GM12878 (cell line): ENCODE data around the gene S1PR1. TPM values are rescaled to one million over a fixed set of nuclear protein-coding genes. Genes with fewer than 3 reads are reported as not detected.
"Not testable (repeated sequence)": the region's sequence is repeated elsewhere in the genome, so short reads cannot be mapped to it uniquely, and the experiment has no call there.

Source experiments
- ATAC-seq: fragments of 200-7000 bp; cut with Tn5 transposase; 3 replicates; pipeline ENCODE4 v1.9.1; 2020; ENCODE audit warnings: mild to moderate bottlenecking, moderate library complexity
- BruUV-seq: library from RNA; stranded (reverse); fragments of 400-500 nt; replicated peaks from 2 replicates; lab custom pipeline; 2021; lab: Mats Ljungman, UMichigan
- CTCF ChIA-PET: fragments of 300-600 bp; sonication (Branson Sonifier 250); formaldehyde crosslinking; extraction: SDS; loops from one replicate; lab custom pipeline; 2021; ENCODE audit warnings: inconsistent platforms; lab: Yijun Ruan, JAX
- POLR2A ChIA-PET: fragments of 350-600 bp; formaldehyde crosslinking; extraction: SDS; loops from one replicate; lab custom pipeline; 2021; ENCODE audit warnings: inconsistent platforms; lab: Charles Lee
- RAD21 ChIA-PET: fragments of 300-600 bp; sonication (Branson Sonifier 250); formaldehyde crosslinking; loops from one replicate; lab custom pipeline; 2023; ENCODE audit warnings: antibody characterized with exemption; ENCODE audit not compliant: unreplicated experiment; lab: Charles Lee
- SMC1A ChIA-PET: fragments of 300-600 bp; sonication (Branson Sonifier 250); formaldehyde crosslinking; loops from one replicate; lab custom pipeline; 2023; ENCODE audit not compliant: unreplicated experiment, uncharacterized antibody; lab: Charles Lee
- DNase-seq: peaks from one replicate; pipeline ENCODE4 v3.0.0-alpha.2; 2011; ENCODE audit warnings: low read depth, low spot score
- FAIRE-seq: peaks from 3 replicates; lab custom pipeline; 2011; peaks lifted over from hg19 to GRCh38; lab: Jason Lieb, UNC
- H2AFZ ChIP-seq: 2 replicates; pipeline ENCODE4 v1.6.0; 2011; ENCODE audit warnings: low read depth, low read length, control low read depth; ENCODE audit not compliant: control insufficient read depth
- H3K27ac ChIP-seq: 2 replicates; pipeline ENCODE4 v1.5.1; 2011; ENCODE audit warnings: control low read depth; ENCODE audit not compliant: control insufficient read depth, insufficient read depth
- H3K27me3 ChIP-seq, 2 experiments: replicated peaks in 1 of 2; 2 replicates each; pipeline versions ENCODE4 v1.6.0 to v1.6.1; 2011; ENCODE audit warnings: low read length in 1 of 2; ENCODE audit not compliant: control insufficient read depth in 2 of 2, insufficient read depth in 2 of 2
- H3K36me3 ChIP-seq, 2 experiments: 2 replicates each; pipeline ENCODE4 v1.5.1; 2011; ENCODE audit warnings: low read length in 1 of 2; ENCODE audit not compliant: control insufficient read depth in 2 of 2, insufficient read depth in 2 of 2
- H3K4me1 ChIP-seq: 2 replicates; pipeline ENCODE4 v1.6.1; 2011; ENCODE audit warnings: mild to moderate bottlenecking, low read length, moderate library complexity, mixed read lengths; ENCODE audit not compliant: control insufficient read depth, insufficient read depth
- H3K4me2 ChIP-seq: 2 replicates; pipeline ENCODE4 v1.6.0; 2011; ENCODE audit warnings: control low read depth; ENCODE audit not compliant: control insufficient read depth, insufficient read depth
- H3K4me3 ChIP-seq: fragments of 200-600 bp; sonication (generic); 2 replicates; pipeline ENCODE4 v1.5.1; 2016
- H3K79me2 ChIP-seq: 2 replicates; pipeline ENCODE4 v1.6.0; 2011; ENCODE audit warnings: low read length; ENCODE audit not compliant: control insufficient read depth, insufficient read depth
- H3K9ac ChIP-seq: 2 replicates; pipeline ENCODE4 v1.8.0; 2011; ENCODE audit warnings: low read length, control low read depth, mixed read lengths; ENCODE audit not compliant: control insufficient read depth, insufficient read depth
- H3K9me3 ChIP-seq: replicated peaks from 3 replicates; pipeline ENCODE4 v1.5.1; 2011; ENCODE audit warnings: mild to moderate bottlenecking, low read length; ENCODE audit not compliant: control insufficient read depth, insufficient read depth
- H4K20me1 ChIP-seq: 2 replicates; pipeline ENCODE4 v1.6.0; 2011; ENCODE audit not compliant: control insufficient read depth, insufficient read depth
- JUNB ChIP-seq: IDR thresholded peaks from 2 replicates; pipeline ENCODE4 v1.6.1; 2016; ENCODE audit warnings: antibody characterized with exemption, mild to moderate bottlenecking
- WGBS: methylation state at CpG from one replicate; pipeline ENCODE4 v1.1.6; 2016; ENCODE audit warnings: low lambda C conversion rate; ENCODE audit not compliant: insufficient replicate concordance, insufficient coverage; ENCODE audit errors: missing lambda C conversion rate; 5-methylcytosine and 5-hydroxymethylcytosine counted together
- in situ Hi-C: fragments of 300-500 bp; cut with MboI; formaldehyde crosslinking; loops from 9 replicates; pipeline ENCODE4 v1.14.3; 2018; ENCODE audit warnings: mixed read lengths
- intact Hi-C: fragments of 100-400 bp; cut with micrococcal nuclease; formaldehyde crosslinking; loops from one replicate; pipeline ENCODE4 v1.14.2; 2022; ENCODE audit not compliant: unreplicated experiment
- polyA plus RNA-seq, 11 experiments: library from polyadenylated mRNA; depleted of rRNA in 4 of 11; unstranded in 6 of 11; stranded (reverse) in 5 of 11; fragments of >200 nt; fragmentation: Nextera tagmentation in 4 of 11; fragmentation: Illumina TruSeq in 1 of 11; extraction: Ambion mirVana in 4 of 11; extraction: Trizol in 1 of 11; gene quantifications; 1 replicate in 1 of 11; 2 replicates in 10 of 11; pipeline versions ENCODE4 v1.2.1 to v1.2.3, GENCODE V29; 2011 to 2016; ENCODE audit warnings: inconsistent platforms in 2 of 11, missing spikeins in 2 of 11, low read depth in 1 of 11
- total RNA-seq, 4 experiments: library from RNA; depleted of rRNA in 3 of 4; stranded (reverse); fragments of >200 nt in 3 of 4; fragmentation: Illumina TruSeq in 1 of 4; extraction: Trizol in 1 of 4; gene quantifications; 2 replicates each; pipeline versions ENCODE4 v1.2.1 to v1.2.3, GENCODE V29; 2013 to 2021

The S1PR1 gene
- total and polyA plus RNA-seq, 10 of the 15 experiments (the other 5 are each of a cell fraction or from before 2014, with no cell fraction given): 3.8 to 59.4 (median 30.7) TPM

- ChIA-PET CTCF (interaction anchor here (2.1 kb wide), 1 partner anchor 32 kb away, joined by 12 read pairs; no protein-coding TSS in a partner anchor), SMC1A (interaction anchor here (0.7 kb wide), 1 partner anchor 82 kb away, joined by 3 read pairs; no protein-coding TSS in a partner anchor)
- BruUV-seq, DNase-seq, FAIRE-seq, H3K9me3 ChIP-seq, H2AFZ ChIP-seq, H4K20me1 ChIP-seq, H3K9ac ChIP-seq, in situ Hi-C loops, H3K27ac ChIP-seq, POLR2A ChIA-PET, H3K4me3 ChIP-seq, intact Hi-C loops, RAD21 ChIA-PET, H3K79me2 ChIP-seq, H3K36me3 ChIP-seq, H3K4me1 ChIP-seq, H3K27me3 ChIP-seq: not testable (repeated sequence)
- H3K4me2 ChIP-seq: peak overlapping the region; percentile 22; the same call in 1 of the 2 replicates
- TF ChIP-seq JUNB: peak; percentile 34
- peak; percentile 74 for ATAC-seq
- 1% methylated on average over 4 of the region's 4 CpGs for WGBS
These were observed 30.7 kb upstream of the S1PR1 start for GRCh38 chr1:101206139-101206538.

GRCh38 chr1:101207271-101207670 is 29.5 kb upstream of the S1PR1 start:
- H3K9ac ChIP-seq, H3K79me2 ChIP-seq, BruUV-seq, H3K4me1 ChIP-seq, H3K9me3 ChIP-seq, H2AFZ ChIP-seq, RAD21 ChIA-PET, SMC1A ChIA-PET, H4K20me1 ChIP-seq, ATAC-seq, in situ Hi-C loops, H3K27me3 ChIP-seq, H3K4me3 ChIP-seq, intact Hi-C loops, DNase-seq, POLR2A ChIA-PET, H3K4me2 ChIP-seq, CTCF ChIA-PET, H3K27ac ChIP-seq, FAIRE-seq, H3K36me3 ChIP-seq: not testable (repeated sequence)
- WGBS: over 99% methylated on average over 6 of the region's 9 CpGs
